HG03565 (cell line): ENCODE results near the gene DACT2.

Experiments used
- ATAC-seq: cut with Tn5 transposase; IDR thresholded peaks from one replicate; pipeline ENCODE4 v1.9.1; 2021; ENCODE audit warnings: mild to moderate bottlenecking, moderate library complexity; ENCODE audit not compliant: unreplicated experiment

Gene DACT2

GRCh38 chr6:168353041-168353440 is 33.5 kb upstream of the DACT2 start:
- no peak for ATAC-seq

DNA sequence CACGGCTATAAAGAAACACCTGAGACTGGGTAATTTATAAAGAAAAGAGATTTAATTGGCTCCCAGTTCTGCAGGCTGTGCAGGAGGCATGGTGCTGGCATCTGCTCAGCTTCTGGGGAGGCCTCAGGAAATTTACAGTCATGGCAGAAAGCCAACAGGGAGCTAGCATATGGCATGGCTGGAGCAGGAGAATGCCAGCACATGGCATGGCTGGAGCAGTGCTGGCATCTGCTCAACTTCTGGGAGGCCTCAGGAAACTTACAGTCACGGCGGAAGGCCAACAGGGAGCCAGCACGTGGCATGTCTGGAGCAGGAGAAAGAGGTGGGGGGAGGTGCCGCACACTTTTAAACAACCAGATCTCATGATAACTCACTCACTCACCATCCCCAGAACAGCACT is 32.5 kb upstream of the DACT2 start:
- no peak for ATAC-seq

GRCh38 chr6:168349718-168350210 is 30.2 kb upstream of the DACT2 start:
- no peak for ATAC-seq

- no peak for ATAC-seq
These were observed 28.6 kb upstream of the DACT2 start for GRCh38 chr6:168348186-168348585.

GRCh38 chr6:168347615-168348014 is 28.0 kb upstream of the DACT2 start:
- no peak for ATAC-seq

GRCh38 chr6:168347053-168347452 is 27.5 kb upstream of the DACT2 start:
- no peak for ATAC-seq

GRCh38 chr6:168345896-168346754 is 26.5 kb upstream of the DACT2 start:
- ATAC-seq, result no peak

DNA sequence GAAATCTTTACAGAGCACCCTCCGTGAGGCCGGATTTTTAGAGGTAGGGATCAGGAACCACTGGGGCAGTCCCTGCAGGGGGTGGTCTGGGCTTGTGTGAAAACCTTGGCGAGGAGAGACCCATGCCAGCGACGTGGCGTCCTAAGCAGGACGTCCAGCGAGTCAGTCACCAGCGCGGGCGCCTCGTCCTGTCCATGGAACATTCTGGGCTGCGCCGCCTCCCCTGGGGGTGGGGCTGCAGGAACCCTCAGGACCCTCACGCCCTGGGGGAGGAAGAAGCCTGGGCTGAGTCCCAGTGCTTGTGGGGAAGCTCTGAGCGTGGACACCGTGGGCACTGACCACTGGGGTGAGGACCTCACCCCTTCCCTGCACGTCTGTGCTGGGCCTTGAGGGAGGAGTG is 25.7 kb upstream of the DACT2 start:
- ATAC-seq, result no peak

GRCh38 chr6:168344338-168344737 is 24.8 kb upstream of the DACT2 start:
- no peak for ATAC-seq

GRCh38 chr6:168343239-168344150 is 23.9 kb upstream of the DACT2 start:
- ATAC-seq, result no peak

DNA sequence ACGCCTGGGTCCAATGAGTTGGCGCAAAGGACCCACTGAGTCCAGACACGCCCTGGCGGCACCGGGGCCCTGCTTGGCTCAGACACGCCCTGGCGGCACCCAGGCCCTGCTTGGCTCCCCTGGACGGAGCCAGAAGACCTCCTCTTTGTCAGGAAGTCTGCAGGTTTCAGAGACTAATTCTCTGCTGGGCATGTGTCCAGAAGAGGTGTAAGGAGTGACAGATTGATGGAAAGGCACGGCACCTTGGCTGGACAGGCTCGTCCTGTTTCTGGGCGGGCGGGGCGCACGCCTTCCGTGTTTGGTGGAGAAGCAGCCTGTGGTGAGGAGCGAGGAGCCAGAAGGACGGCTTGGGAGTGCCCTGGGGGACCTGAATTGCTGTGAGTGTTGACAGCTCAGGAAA is 23.1 kb upstream of the DACT2 start:
- no peak for ATAC-seq

GRCh38 chr6:168341280-168341900 is 21.8 kb upstream of the DACT2 start:
- no peak for ATAC-seq

- no peak for ATAC-seq
These were observed 21.2 kb upstream of the DACT2 start for GRCh38 chr6:168340819-168341218.

- no peak for ATAC-seq
These were observed 19.2 kb upstream of the DACT2 start for GRCh38 chr6:168338777-168339176.

GRCh38 chr6:168336967-168337366 is 17.4 kb upstream of the DACT2 start:
- no peak for ATAC-seq

DNA sequence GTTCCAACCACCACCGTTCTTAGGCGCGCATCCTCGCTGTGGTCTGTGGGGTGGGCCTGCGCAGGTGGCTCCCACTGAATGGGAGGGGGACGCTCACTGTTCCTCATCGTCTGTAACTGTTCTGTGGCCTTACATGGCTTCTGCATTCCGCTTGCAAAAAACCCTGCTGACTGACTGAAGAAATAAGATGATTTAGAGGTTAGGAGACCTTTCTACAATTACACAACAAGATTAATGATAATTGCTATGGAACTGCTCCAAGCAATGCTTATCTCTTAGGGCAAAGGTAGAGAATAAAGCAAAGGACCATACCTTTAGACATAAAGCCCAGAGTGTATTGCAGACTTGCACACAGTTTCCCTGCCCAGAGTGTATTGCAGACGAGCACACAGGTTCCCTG is 14.4 kb upstream of the DACT2 start:
- ATAC-seq, result no peak

GRCh38 chr6:168333491-168333890 is 13.9 kb upstream of the DACT2 start:
- ATAC-seq, result no peak

DNA sequence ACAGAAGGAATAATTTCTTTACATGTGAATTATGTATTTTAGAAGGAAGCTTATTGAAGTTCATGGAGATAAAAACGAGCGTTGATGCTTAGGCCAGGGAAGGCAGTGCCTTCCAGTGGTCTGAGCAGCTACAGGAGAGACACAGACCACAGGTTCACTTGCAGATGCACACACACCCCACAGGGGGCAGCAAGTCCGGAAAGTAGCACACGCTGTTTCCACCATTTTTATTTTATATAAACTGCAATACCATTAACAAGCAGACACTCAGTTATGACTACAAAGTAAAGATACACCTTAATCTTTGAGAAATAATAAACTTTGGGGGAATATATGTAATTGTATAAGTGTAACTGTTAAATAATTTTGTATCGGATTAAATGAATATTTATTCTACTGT is 13.5 kb upstream of the DACT2 start:
- ATAC-seq, result no peak

GRCh38 chr6:168332020-168332419 is 12.4 kb upstream of the DACT2 start:
- no peak for ATAC-seq

GRCh38 chr6:168331058-168331457 is 11.5 kb upstream of the DACT2 start:
- no peak for ATAC-seq

DNA sequence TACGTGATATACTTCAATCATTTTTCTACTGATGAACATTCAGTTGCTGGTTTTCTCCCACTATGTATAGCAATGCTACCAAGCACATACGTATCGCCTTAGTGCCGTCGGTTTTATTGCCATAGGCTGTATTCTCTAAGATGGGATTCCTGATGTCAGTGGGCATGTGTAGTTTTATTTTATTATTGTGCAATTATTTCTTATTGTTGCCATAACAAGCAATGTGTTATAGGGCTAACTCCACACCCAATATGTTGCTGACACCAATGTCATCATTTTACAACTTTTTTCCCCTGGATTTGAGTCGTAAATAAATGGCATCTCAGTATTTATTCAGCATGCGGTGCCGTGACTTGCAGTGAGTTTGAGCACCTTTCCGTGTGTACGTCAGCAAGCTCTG is 10.8 kb upstream of the DACT2 start:
- no peak for ATAC-seq
